Endothelial cell of umbilical vein (primary cell): ENCODE measurements around the gene ERBB4.

Experiments
- EZH2 ChIP-seq: IDR thresholded peaks from 2 replicates; pipeline ENCODE4 v1.6.1; 2012; ENCODE audit warnings: borderline replicate concordance, low read depth, mild to moderate bottlenecking, moderate library complexity, low read length, inconsistent platforms; ENCODE audit not compliant: severe bottlenecking
- FOS ChIP-seq: IDR thresholded peaks from 2 replicates; pipeline ENCODE4 v1.6.1; 2011; ENCODE audit warnings: mild to moderate bottlenecking, low read length, moderate library complexity, borderline replicate concordance; ENCODE audit not compliant: insufficient read depth
- JUN ChIP-seq: IDR thresholded peaks from 2 replicates; pipeline ENCODE4 v1.6.1; 2011; ENCODE audit warnings: borderline replicate concordance, low read depth; ENCODE audit not compliant: insufficient read length, insufficient read depth
- MYC ChIP-seq: IDR thresholded peaks from one replicate; pipeline ENCODE4 v1.6.1; 2011; ENCODE audit warnings: mild to moderate bottlenecking, low read depth, low read length
- POLR2A ChIP-seq: IDR thresholded peaks from 2 replicates; pipeline ENCODE4 v1.6.1; 2012; ENCODE audit warnings: low read depth, mild to moderate bottlenecking, control low read depth, low read length
- POLR2AphosphoS5 ChIP-seq: IDR thresholded peaks from 2 replicates; pipeline ENCODE4 v1.6.1; 2012; ENCODE audit warnings: low read depth, mild to moderate bottlenecking, control low read depth, low read length, moderate library complexity; ENCODE audit not compliant: insufficient read depth
- TF ChIP-seq, protein P1 (sequence below), 2 donors: IDR thresholded peaks; 1 replicate in 1 of 2; 2 replicates in 1 of 2; pipeline ENCODE4 v1.5.1; 2011; ENCODE audit warnings: low read length in 2 of 2, mild to moderate bottlenecking in 2 of 2, moderate library complexity in 2 of 2, control low read depth in 1 of 2, inconsistent platforms in 1 of 2, low read depth in 1 of 2; ENCODE audit not compliant: insufficient read depth in 1 of 2; ENCODE audit errors: extremely low read depth in 1 of 2
- TF ChIP-seq, protein P2 (sequence below): IDR thresholded peaks from 2 replicates; pipeline ENCODE4 v1.6.1; 2011; ENCODE audit not compliant: insufficient read depth, insufficient read length

GRCh38 chr2:211709389-211709788 lies 829.2 kb downstream of the ERBB4 start:
- TF ChIP-seq POLR2A (no peak), MYC (no peak), EZH2 (no peak), POLR2AphosphoS5 (no peak), FOS (no peak), JUN (no peak)
- TF ChIP-seq, protein P1, sequence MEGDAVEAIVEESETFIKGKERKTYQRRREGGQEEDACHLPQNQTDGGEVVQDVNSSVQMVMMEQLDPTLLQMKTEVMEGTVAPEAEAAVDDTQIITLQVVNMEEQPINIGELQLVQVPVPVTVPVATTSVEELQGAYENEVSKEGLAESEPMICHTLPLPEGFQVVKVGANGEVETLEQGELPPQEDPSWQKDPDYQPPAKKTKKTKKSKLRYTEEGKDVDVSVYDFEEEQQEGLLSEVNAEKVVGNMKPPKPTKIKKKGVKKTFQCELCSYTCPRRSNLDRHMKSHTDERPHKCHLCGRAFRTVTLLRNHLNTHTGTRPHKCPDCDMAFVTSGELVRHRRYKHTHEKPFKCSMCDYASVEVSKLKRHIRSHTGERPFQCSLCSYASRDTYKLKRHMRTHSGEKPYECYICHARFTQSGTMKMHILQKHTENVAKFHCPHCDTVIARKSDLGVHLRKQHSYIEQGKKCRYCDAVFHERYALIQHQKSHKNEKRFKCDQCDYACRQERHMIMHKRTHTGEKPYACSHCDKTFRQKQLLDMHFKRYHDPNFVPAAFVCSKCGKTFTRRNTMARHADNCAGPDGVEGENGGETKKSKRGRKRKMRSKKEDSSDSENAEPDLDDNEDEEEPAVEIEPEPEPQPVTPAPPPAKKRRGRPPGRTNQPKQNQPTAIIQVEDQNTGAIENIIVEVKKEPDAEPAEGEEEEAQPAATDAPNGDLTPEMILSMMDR (IDR thresholded peaks at IDR 0.05; ENCODE audit: extremely low read depth in 1 of 2, insufficient read depth in 1 of 2, low read depth in 1 of 2, low read length in 2 of 2): no peak
- TF ChIP-seq, protein P2, sequence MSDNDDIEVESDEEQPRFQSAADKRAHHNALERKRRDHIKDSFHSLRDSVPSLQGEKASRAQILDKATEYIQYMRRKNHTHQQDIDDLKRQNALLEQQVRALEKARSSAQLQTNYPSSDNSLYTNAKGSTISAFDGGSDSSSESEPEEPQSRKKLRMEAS: no peak
